DMS 273 (cell line): Measurements from ENCODE around the gene CCDC183.
"Not testable (repeated sequence)": the region's sequence is repeated elsewhere in the genome, so short reads cannot be mapped to it uniquely, and the experiment has no call there.

Experiments used
- DNase-seq: peaks from one replicate; lab custom pipeline; 2025; ENCODE audit not compliant: unreplicated experiment; lab: John Stamatoyannopoulos, UW

The CCDC183 gene

DNA sequence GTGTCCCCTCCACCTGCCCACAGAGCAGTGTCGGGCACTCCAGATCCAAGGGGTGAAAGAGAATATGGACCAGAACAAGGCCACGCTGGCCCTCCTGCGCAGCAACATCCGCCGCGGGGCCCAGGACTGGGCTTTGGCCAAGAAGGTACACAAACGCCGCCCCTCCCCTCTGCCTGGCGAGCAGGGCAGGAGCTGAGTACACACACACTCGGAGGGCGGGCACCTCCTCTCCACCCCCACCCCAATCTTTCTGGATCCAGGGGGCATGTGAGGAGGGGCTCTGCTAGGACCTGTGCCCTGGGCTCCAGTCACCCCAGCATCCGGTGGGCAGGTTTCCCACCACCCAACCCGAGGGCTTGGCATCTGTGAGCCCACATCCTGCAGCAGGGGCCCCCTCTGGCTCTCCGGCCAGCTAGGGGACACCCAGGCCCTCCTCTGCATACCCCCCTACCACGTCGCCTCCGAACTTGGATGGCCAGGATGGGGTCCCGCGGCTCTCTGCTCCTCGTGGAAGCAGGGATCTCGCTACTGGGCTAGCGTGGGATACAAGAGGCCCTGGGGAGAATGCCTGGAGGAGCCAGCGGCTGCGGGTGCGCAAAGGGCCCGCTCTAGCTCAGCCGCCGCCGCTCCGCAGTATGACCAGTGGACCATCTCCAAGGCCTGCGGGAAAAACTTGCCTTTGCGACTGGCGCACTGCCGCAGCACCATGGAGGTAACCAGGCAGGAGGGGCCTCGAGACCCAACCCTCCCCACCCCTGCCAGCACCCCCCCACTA lies 3.1 kb downstream of the CCDC183 start:
- DNase-seq, result no peak

DNA sequence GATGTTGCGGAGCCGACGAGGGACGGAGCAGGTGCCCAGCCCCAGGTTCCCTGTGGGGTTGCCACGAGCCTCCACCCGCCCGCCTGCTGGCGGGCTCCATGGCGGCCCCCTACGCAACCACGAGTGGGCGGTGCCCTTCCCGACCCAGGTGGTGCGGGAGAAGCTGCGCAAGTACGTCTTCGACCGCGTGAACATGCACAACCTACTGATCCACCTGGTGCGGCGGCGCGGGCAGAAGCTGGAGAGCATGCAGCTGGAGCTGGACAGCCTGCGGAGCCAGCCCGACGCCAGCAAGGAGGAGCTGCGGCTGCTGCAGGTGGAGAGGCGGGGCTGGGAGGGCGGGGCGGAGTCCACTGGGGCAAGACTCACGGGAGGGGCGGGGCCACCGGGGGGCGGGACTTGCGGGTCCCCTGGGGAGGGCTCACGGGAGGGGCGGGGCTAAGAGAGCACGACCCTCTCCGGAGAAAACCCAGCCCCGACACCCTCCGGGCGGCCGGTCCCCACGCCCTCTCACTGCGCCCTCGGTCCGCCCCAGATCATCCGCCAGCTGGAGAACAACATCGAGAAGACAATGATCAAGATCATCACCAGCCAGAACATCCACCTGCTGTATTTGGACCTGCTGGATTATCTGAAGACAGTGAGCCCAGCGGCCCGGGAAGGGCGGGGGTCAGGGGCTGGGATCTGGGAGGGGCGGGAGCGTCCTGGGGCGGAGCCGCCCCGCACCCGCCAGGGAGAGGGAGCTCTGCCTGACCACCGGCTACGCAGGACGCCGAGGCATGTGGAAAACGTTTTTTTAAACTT lies 3.9 kb downstream of the CCDC183 start:
- DNase-seq, result peak; percentile 88

DNA sequence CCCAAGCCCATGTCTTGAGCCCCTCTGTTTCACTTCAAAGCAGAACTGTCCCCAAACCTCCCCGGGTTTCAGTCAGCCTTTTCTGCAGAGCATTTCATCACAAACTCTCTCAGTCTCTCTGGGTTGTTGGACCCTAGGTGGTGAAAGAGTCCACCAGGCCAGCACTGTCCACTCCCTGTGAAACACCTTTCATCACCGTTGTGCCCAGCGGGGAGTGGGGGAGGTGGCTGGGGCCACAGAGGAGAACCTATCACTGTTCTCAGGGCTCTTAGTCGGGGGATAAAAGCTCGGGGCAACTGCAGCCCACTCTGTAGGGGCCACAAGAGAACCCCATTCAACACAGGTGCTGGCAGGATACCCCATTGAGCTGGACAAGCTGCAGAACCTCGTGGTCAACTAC lies 6.2 kb downstream of the CCDC183 start:
- no peak for DNase-seq

DNA sequence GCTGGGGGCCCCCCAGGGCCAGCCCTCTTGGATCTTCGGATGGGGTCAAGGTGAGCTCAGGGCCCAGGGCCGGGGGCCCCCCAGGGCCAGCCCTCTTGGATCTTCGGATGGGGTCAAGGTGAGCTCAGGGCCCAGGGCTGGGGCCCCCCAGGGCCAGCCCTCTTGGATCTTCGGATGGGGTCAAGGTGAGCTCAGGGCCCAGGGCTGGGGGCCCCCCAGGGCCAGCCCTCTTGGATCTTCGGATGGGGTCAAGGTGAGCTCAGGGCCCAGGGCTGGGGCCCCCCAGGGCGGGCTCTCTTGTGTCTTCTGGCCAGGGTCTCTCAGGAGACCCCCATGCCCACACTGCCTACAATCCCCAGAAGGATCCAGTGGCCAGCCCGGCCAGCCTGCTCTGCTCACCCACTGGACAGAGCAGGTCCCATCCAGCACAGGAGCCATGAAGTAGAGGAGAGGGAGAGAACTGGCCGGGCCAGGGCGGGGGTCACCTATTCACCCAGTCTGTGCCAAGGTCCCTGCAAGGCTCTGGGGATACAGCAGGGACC lies 6.9 kb downstream of the CCDC183 start:
- not testable (repeated sequence) for DNase-seq

DNA sequence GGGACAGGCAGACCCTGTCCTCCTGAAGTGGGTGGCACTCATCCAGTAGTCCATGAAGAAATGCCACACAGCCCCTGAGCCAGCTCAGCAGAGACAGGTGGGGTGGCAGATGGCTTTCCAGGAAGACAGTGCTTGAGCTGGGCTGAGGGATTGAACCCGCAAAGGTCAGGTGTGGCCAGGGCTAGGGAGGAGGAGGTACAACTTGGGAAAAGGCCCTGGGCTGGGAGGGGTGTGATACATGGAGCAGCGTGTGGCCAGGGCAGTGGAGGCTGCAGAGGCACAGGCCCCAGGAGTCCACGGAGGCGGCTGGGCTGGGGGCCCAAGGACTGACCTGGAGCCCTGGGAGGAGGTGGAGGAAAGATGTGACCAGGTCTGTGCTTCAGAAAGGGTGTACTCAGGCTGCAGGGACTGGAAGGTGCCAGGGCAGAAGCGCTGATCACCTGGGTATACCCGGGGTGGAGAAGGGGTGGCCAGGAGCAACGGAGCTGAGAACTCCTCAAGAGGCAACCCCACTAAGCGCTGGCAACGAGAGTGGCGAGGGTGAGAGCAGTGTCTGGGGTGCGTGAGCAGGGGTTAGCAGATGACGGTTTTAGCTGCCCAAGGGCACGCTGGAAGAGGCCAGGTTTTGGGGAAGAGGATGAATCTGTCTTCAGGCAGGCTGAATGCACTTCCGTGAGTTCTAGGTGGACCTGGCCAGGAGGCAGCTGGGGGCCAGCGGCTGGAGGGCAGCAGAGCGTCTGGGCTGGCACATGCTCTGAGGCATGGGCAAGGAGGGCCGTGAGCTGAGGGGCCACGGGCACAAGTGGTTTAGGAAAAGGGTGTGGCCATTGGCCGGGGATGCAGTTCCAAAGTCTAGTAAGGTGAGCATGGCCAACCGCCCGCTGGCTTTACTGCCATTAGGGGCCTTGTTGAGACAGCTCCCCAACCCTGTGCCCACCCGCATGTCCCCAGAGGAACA lies 7.7 kb downstream of the CCDC183 start:
- peak; percentile 45 for DNase-seq

DNA sequence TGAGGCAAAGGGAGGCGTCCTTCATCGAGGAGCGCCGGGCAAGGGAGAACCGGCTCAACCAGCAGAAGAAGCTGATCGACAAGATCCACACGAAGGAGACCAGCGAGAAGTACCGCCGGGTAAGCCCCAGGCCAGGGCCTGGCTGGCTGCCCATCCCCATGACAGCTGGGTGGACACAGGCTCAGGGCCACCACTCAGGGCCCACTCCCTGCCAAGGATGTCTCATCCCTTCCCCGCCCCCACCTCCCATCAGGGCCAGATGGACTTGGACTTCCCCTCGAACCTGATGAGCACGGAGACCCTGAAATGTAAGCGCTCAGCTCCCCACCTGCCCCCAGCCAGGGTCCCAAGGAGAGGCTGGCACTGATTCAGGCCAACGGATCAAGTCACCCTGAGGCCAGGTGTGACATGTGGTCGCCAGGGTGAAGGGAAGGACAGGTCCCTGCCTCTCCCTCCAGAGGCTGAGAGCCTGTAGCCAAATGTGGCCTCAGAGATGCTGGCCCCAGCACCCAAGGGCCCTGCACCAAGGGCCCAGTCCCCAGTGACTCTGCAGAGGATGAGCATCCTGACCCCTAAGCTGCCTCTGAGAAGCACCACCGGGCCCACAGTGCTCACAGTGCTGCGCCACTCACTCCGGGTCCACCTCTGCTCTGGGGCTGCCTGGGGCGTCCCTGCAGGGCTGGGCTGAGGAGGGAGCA lies 8.5 kb downstream of the CCDC183 start:
- DNase-seq, result no peak

DNA sequence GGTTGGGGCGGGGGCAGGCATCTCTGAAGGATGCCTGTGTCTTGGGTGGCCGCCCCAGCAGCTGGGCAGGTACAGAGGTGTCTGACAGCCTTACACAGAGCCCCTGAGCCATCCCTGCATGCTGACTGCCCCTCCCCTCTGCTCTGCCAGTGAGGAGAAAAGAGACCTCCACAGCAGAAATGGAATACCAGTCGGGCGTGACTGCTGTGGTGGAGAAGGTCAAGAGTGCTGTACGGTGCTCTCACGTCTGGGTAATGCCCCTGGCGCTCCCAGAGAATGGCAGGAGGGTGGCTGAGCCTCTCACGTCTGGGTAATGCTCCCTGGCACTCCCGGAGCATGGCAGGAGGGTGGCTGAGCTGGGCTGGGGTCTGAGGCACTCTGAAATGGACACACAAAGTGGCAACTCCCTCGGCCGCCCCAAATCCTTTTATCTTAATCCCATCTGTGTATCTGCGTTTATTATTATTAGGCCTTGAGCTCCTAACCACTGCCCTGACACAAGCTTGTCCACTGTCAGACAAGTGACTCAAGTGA lies 9.1 kb downstream of the CCDC183 start:
- DNase-seq, result no peak

DNA sequence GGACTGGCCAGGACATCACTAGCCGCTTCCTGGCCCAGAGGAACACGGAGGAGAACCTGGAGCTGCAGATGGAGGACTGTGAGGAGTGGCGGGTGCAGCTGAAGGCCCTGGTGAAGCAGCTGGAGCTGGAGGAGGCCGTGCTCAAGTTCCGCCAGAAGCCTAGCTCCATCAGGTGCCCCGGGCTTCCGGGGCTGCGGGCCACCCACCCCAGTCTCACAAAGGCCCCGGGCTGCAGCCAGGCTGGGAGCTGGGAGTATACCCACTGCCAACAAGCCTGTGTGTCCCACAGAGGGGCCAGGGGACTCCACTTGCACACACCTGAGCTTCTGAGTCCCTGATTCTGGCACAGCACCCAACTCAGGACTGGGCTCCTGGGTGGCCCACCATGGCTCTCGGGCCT lies 9.9 kb downstream of the CCDC183 start:
- DNase-seq, result no peak

DNA sequence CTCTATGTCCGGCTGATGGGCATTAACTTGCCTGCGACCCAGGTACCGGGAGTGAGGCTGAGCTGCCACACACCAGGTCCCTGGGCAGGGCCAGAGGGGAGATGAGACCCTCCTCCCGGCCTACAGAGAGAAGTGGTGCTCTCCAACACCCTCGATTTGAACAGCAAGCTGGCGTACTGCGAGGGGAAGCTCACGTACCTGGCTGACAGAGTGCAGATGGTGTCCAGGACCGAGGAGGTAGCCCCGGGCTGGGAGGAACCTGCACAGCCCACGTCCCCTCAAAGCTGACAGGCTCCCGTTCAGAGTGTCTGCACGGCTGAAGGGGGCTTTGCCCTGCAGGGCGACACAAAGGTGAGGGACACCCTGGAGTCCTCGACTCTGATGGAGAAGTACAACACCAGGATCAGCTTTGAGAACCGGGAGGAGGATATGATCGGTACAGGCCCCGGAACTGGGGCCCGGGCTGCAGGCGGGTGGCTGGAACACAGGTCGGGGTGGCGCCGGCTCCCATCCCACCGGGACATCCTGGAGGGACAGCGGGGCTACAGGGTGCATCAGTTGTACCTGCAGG lies 10.6 kb downstream of the CCDC183 start:
- DNase-seq, result no peak

DNA sequence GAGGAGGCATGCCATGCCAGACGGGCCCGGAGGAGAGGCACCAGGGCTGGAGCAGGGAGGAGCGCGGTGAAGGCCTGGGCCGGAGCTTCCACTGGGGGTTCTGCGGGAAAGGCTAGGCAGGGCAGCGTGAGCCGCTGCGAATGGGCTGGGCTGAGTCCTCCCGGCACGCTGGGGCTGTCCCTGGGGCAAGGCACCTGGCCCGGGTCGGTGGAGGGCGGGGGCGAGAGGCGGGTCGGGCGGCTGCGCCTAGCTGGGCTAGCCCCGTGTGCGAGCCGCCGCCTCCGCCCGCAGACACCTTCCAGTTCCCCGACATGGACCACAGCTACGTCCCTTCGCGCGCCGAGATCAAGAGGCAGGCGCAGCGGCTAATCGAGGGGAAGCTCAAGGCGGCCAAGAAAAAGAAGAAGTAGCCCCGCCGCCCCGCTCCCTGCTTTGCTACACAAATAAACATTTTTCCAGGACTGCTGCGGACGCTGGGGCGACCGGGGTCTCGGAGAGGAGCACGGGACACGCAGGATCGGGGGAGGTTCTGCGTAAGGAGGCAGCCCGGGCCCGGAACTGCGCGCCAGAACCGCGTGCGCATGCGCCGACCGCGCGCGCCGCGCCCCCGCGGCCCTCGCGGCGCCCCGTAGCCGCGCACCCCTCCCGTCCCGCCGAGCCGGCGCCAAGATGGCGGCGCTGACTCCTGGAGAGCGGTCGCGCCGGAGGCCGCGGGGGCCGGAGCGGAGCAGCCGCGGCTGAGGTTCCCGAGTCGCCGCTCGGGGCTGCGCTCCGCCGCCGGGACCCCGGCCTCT lies 11.3 kb downstream of the CCDC183 start, which contains the start of gene RABL6:
Gene RABL6 (plus strand): TSS at position 668 of the 794 bp plus-strand sequence. CDS start 249 bp downstream, outside the sequence.
- DNase-seq, result peak; percentile 91

DNA sequence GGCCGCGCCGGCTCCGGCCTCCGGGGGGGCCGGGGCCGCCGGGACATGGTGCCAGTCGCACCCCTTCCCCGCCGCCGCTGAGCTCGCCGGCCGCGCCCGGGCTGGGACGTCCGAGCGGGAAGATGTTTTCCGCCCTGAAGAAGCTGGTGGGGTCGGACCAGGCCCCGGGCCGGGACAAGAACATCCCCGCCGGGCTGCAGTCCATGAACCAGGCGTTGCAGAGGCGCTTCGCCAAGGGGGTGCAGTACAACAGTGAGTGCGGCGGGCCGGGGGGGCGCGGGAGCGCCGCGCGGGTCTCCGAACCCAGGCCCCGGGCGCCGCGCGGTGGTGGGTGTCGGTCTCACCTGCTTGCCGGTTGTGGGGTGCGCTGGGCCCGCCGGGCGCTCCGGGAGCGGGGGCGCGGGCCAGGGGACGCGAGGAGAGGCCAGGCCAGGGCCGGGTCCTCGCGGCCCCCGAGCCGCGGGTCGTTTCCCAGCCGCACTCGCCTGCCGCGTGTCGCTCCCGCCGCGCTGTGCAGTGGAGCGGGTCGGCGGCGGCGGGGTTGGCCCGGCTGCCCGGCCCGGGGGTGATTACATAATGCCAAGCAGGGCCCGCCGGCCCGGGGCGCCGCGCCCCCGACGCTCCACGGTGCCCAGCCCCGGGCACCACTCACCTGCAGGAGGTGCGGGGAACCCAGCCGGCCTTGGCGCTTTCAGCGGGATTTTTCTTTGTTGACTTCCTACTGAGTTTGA lies 12.1 kb downstream of the CCDC183 start:
- peak; percentile 70 for DNase-seq

DNA sequence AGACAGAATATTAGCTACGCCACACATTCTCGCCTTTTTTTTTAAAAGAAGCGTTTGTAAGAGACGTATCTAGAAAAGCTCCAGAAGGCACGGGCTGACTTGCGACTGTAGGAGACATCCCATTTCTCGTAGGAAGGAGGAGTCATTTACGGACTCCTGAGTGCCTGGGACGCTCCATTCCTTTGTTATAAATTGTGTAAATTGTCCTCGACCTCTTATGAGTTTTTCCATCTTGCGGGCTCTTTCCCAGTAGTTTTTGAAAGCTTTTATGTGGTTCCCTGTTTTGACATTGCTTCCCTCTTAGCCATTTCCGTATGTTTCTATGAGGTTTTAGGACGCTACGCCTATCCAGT lies 12.6 kb downstream of the CCDC183 start:
- DNase-seq, result peak; percentile 60

DNA sequence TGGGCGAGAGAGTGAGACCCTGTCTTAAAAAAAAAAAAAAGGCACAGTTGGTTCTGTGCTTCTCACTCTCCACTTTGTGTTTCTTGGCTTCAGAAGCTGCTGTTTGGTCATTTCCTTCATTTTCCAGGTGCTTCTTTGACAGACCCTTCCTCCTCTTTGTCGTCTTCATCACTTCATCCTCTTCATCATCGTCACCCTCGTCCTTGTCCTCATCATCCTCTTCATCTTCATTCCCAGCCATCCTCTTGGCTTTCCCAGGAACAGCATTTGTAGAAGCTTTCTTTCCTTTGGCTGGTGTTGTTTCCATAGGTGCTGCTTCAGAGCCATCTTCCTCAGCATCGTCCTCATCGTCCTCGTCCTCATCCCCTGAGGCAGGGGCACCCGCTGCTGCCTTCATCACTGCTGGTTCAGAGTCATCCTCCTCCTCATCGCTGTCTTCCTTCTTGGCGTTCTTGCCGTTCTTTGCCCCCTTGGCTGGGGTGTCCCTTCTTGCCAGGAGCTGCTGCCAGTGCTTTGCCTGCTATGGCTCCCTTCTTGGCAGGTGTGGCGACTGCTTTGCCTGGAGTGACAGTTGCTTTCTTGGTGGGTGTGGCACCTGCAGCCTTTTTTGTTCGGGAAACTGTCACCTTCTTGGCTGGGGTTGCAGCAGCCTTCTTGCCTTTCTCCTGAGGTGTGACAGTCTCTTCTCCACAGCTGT lies 18.7 kb downstream of the CCDC183 start:
- DNase-seq, result no peak

DNA sequence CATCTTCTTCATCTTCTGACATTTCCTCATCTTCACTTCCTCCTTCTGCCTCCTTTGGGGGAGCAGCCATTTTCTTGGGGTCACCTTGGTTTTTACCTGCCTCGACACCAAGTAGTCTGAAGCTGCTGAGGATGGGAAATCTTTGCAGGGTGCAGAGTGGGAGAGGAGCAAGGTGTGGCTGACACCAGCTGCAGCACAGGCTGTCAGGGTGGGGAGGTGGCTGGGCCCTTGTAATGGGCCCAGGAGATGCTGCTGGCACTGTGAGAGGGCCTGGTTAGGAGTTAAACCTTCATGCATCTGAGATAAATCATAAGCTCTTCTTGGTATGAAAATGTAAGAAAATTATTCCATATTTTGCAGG lies 19.3 kb downstream of the CCDC183 start:
- no peak for DNase-seq

DNA sequence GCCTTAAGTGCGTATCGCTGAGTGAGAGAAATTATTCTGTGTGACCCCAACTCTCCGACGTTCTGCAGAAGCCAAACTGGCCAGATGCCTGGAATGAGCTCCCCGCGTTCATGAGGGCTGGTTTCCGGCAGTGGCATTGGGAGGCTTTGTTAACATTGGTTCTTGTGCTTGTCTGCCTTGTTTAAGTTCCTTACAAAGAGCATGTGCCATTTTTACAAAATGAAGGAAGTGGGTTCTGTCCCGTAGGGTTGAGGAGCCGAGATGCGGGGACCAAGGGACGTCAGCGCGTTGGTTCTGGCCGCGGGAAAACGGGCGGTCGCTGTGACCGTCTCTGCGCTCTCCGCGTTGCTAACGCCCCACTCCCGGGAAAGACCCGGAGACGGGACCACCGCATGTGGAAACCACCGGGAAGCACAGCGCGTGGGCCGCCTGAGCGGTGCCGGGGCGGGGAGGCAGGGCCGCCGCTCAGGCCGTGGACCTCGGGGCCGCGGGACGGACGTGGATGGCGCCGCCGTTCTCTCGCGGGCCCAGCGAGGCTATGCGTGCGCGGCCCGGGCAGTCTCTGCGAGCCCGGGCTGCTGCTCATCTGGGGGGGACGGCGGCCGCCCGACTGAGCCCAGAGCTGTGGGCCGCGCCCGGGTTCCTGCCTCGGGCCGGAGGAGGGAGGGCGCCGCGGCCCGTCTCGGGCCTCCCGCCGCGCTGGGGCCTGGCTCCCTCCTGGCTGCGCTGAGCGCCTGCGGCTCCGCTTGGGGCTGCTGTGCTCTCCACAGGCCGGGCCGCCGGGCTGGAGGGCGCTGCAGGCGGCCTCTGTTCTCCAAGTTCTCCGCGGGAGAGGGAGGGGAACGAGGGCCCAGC lies 25.1 kb downstream of the CCDC183 start:
- DNase-seq, result no peak

DNA sequence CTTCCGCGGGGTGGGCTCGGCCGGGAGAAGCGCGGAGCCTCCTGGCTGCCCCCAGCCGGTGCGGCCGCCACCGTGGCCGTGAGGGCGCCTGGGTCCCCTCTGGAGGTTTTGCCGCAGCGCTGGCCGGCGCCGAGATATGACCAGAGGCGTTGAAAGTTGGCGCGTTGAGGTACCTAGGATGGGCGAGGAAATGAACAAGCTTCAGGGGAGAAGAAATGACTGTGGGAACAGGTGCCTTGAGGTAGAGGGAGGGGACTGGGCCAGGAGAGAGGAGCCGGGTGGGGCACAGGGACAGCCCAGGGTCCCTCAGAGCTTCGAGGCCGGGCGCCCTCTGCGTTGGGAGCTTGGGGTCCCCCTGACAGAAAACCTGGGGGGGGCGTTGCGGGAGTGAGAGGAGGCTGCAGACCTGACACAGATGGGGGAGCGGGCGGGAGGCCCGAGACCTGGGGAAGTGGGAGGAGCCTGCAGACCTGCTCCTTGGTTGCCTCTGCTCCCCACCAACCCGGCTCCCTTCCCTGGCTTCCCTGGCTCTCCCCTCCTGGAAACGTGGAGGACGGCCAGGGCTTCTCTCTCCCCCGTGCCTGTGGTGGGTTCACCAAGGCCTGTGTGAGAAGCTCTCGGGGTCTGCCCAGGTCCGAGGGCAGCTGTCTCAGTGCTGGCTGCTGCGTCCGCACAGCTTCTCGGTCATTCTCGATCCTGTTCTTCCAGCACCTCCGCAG lies 25.8 kb downstream of the CCDC183 start:
- no peak for DNase-seq
